ENCODE measurements around the gene MCF2L2.

Gene MCF2L2

DNA sequence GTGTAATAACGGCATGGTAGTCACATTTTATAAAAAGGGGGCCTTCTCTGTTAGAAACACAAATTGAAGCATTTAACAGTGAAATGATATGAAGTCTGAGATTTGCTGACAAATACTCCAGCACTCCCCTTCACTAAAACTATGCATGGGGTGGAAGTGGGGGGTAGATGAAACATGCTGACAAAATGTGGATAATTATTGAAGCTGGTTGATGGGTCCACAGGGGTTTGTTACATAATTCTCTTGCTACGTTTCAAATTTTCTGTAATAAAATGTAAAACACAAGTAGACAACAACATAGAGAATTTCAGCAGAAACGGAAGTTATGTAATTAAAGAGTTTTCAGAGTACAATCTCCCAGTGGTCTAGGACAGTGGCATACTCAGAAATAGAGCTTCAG lies 37.0 kb downstream of the MCF2L2 start:
- Histone ChIP-seq H3K27me3 (no peaks in the 10 kb centered on the region), H3K4me1 (ENCODE audit: control insufficient read depth in 1 of 2, insufficient read depth in 1 of 2, low read depth in 1 of 2, low read length in 1 of 2) (peaks cover 0 to 4% of the 10 kb centered on the region in 2 experiments), H3K9me3 (no peaks in the 10 kb centered on the region), H3K36me3 (no peaks in the 10 kb centered on the region), H3K27ac (no peak overlapping the region), H3K4me3 (ENCODE audit: low read depth in 1 of 2, low read length in 1 of 2) (no peak overlapping the region)
- TF ChIP-seq, protein P1, sequence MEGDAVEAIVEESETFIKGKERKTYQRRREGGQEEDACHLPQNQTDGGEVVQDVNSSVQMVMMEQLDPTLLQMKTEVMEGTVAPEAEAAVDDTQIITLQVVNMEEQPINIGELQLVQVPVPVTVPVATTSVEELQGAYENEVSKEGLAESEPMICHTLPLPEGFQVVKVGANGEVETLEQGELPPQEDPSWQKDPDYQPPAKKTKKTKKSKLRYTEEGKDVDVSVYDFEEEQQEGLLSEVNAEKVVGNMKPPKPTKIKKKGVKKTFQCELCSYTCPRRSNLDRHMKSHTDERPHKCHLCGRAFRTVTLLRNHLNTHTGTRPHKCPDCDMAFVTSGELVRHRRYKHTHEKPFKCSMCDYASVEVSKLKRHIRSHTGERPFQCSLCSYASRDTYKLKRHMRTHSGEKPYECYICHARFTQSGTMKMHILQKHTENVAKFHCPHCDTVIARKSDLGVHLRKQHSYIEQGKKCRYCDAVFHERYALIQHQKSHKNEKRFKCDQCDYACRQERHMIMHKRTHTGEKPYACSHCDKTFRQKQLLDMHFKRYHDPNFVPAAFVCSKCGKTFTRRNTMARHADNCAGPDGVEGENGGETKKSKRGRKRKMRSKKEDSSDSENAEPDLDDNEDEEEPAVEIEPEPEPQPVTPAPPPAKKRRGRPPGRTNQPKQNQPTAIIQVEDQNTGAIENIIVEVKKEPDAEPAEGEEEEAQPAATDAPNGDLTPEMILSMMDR (IDR thresholded peaks at IDR 0.05): no peak

DNA sequence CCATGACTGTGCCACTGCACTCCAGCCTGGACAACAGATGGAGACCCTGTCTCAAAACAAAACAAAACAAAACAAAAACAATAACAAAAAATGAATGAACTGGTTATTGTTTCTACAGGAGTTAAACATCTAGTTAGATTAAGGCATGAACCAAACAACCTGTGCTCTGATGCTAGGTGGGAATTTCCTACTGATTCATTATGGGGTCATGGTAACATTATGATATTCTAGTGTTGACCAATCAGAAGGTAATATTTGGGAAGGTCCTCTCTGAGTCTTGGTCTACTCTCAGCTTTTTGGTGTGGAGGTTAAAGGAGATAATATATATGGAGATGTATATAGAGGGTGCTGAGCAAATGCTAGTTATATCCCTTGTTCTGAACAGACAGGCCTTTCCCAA lies 37.6 kb downstream of the MCF2L2 start:
- Histone ChIP-seq H3K4me1 (ENCODE audit: control insufficient read depth in 1 of 2, insufficient read depth in 1 of 2, low read depth in 1 of 2, low read length in 1 of 2) (peaks cover 0 to 4% of the 10 kb centered on the region in 2 experiments), H3K27ac (no peak overlapping the region), H3K27me3 (no peaks in the 10 kb centered on the region), H3K4me3 (ENCODE audit: low read depth in 1 of 2, low read length in 1 of 2) (no peak overlapping the region), H3K9me3 (no peaks in the 10 kb centered on the region), H3K36me3 (no peaks in the 10 kb centered on the region)
- TF ChIP-seq, protein P1 (IDR thresholded peaks at IDR 0.05): no peak

DNA sequence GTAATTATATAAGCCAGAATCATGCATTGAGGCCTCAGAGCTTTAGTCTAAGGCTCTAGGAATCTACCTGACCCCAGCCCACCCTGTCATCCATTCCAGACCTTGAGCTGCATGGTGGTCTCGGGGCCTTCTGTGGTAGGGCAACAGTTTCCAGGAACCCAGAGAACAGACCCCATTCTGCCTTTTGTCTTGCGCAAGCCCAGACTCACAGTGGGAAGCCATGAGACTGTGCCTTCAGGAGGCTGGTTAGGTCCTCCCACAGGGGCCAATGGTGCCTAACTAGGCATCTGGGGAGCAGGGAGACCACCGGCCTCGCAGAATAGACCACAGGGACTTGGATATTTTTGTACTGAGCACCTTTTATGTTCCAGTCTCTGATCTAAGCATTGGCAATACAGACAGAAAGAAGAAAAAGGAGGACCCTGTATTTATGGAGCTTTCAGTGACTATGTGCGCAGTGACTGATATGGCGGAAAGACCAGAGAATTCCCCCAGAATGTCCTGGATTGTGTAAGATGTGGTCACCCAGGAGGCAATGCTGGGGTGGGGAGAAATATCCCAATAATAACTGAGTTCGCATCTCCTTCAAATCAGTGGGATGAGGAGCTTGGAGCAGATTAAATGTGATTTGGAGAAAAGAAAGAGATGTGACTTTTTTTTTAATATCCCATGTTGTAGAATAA lies 40.1 kb downstream of the MCF2L2 start:
- Histone ChIP-seq H3K36me3 (no peaks in the 10 kb centered on the region), H3K4me3 (ENCODE audit: low read depth in 1 of 2, low read length in 1 of 2) (no peak overlapping the region), H3K4me1 (ENCODE audit: control insufficient read depth in 1 of 2, insufficient read depth in 1 of 2, low read depth in 1 of 2, low read length in 1 of 2) (peaks cover 0 to 4% of the 10 kb centered on the region in 2 experiments), H3K27ac (no peak overlapping the region), H3K9me3 (no peaks in the 10 kb centered on the region), H3K27me3 (no peaks in the 10 kb centered on the region)
- TF ChIP-seq, protein P1 (IDR thresholded peaks at IDR 0.05): no peak

DNA sequence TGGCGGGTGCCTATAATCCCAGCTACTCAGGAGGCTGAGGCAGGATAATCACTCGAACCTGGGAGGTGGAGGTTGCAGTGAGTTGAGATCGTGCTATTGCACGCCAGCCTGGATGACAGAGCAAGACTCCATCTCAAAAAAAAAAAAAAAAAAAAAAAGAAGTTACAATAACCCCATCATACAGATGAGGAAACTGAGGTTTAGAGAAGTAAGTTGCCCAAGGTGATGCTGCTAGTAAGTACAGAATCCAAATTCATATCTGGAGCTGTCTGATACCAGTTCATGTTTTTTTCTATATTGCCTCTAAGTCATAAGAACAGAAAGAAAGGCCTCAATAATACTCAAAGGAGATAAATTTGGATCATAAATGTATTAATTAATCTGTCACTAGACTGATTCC lies 40.6 kb downstream of the MCF2L2 start:
- TF ChIP-seq, protein P1 (IDR thresholded peaks at IDR 0.05): no peak
- Histone ChIP-seq H3K36me3 (no peaks in the 10 kb centered on the region), H3K4me1 (ENCODE audit: control insufficient read depth in 1 of 2, insufficient read depth in 1 of 2, low read depth in 1 of 2, low read length in 1 of 2) (peaks cover 0 to 4% of the 10 kb centered on the region in 2 experiments), H3K4me3 (ENCODE audit: low read depth in 1 of 2, low read length in 1 of 2) (no peak overlapping the region), H3K9me3 (no peaks in the 10 kb centered on the region), H3K27ac (no peak overlapping the region), H3K27me3 (no peaks in the 10 kb centered on the region)

- H3K4me3 ChIP-seq (ENCODE audit: low read depth in 1 of 2, low read length in 1 of 2): no peak overlapping the region
- H3K36me3 ChIP-seq: no peaks in the 10 kb centered on the region
- TF ChIP-seq, protein P1 (IDR thresholded peaks at IDR 0.05): no peak
- no peaks in the 10 kb centered on the region for H3K9me3 ChIP-seq
- no peaks in the 10 kb centered on the region for H3K27me3 ChIP-seq
- H3K27ac ChIP-seq: no peak overlapping the region
- peaks cover 7 to 10% of the 10 kb centered on the region in 2 experiments for H3K4me1 ChIP-seq (ENCODE audit: control insufficient read depth in 1 of 2, insufficient read depth in 1 of 2, low read depth in 1 of 2, low read length in 1 of 2)
These were observed 41.8 kb downstream of the MCF2L2 start for GRCh38 chr3:183386651-183387050.
